K562 (cell line): ENCODE results near the gene ANKRD13D. TPM values are rescaled to one million over a fixed set of nuclear protein-coding genes. Genes with fewer than 3 reads are reported as not detected.
A peak's percentile ranks its signal among the peaks of the same experiment; 100 is the strongest.

Experiments
- ATAC-seq: fragments of 200-7000 bp; cut with Tn5 transposase; 3 replicates; pipeline ENCODE4 v1.9.1; 2020; ENCODE audit warnings: moderate library complexity
- BruUV-seq: library from RNA; stranded (reverse); fragments of 400-500 nt; replicated peaks from 2 replicates; lab custom pipeline; 2021; lab: Mats Ljungman, UMichigan
- CTCF ChIA-PET: fragments of 300-600 bp; formaldehyde crosslinking; extraction: SDS; loops from one replicate; lab custom pipeline; 2021; ENCODE audit warnings: low intra/inter-chr PET ratio; lab: Yijun Ruan, JAX
- POLR2A ChIA-PET: fragments of 300-600, 350-650 bp; sonication (Branson Sonifier 250); formaldehyde crosslinking; extraction: SDS; loops from one replicate; lab custom pipeline; 2021; ENCODE audit warnings: antibody characterized with exemption, inconsistent platforms; lab: Yijun Ruan, JAX
- DNase-seq, 4 experiments: peaks; one replicate each; pipeline versions ENCODE4 v3.0.0 to v3.0.0-alpha.2; 2011 to 2018; ENCODE audit warnings: low spot score in 3 of 4, mixed read lengths in 3 of 4; ENCODE audit errors: extremely low read depth in 1 of 4
- FAIRE-seq: peaks from 2 replicates; lab custom pipeline; 2011; peaks lifted over from hg19 to GRCh38; lab: Jason Lieb, UNC
- H2AFZ ChIP-seq: 2 replicates; pipeline ENCODE4 v1.6.0; 2011; ENCODE audit warnings: low read depth, low read length, control low read depth, inconsistent platforms
- H3K27ac ChIP-seq: fragments of 200-600 bp; 3 replicates; pipeline ENCODE4 v1.8.0; 2011; ENCODE audit warnings: low read depth, mild to moderate bottlenecking, control low read depth, inconsistent platforms, low read length, moderate library complexity, mixed read lengths; ENCODE audit errors: extremely low read depth
- H3K27me3 ChIP-seq, 2 experiments: fragments of 300-600 bp in 1 of 2; 2 replicates in 1 of 2; 3 replicates in 1 of 2; pipeline versions ENCODE4 v1.6.0 to v1.8.0; 2011; ENCODE audit warnings: inconsistent platforms in 2 of 2, low read length in 2 of 2, mild to moderate bottlenecking in 1 of 2, mixed read lengths in 1 of 2, moderate library complexity in 1 of 2; ENCODE audit not compliant: control insufficient read depth in 2 of 2, insufficient read depth in 2 of 2
- H3K36me3 ChIP-seq: fragments of 300-600 bp; 3 replicates; pipeline ENCODE4 v1.8.0; 2011; ENCODE audit warnings: mild to moderate bottlenecking, low read length, inconsistent platforms; ENCODE audit not compliant: control insufficient read depth, insufficient read depth
- H3K4me1 ChIP-seq, 2 experiments: fragments of 200-600 bp in 1 of 2; replicated peaks in 1 of 2; 2 replicates in 1 of 2; 3 replicates in 1 of 2; pipeline versions ENCODE4 v1.5.1 to v1.8.0; 2011; ENCODE audit warnings: inconsistent platforms in 2 of 2, low read length in 2 of 2, mild to moderate bottlenecking in 1 of 2, mixed read lengths in 1 of 2, moderate library complexity in 1 of 2; ENCODE audit not compliant: control insufficient read depth in 2 of 2, insufficient read depth in 2 of 2
- H3K4me2 ChIP-seq: 2 replicates; pipeline ENCODE4 v1.6.1; 2011; ENCODE audit warnings: low read length, control low read depth, inconsistent platforms, mixed read lengths; ENCODE audit not compliant: insufficient read depth
- H3K4me3 ChIP-seq: fragments of 200-600 bp; sonication (generic), shearing (Covaris generic); 2 replicates; pipeline ENCODE4 v1.5.1; 2016; ENCODE audit warnings: control low read depth, inconsistent platforms
- H3K79me2 ChIP-seq: fragments of 200-600 bp; 3 replicates; pipeline ENCODE4 v1.8.0; 2011; ENCODE audit warnings: low read length, inconsistent platforms; ENCODE audit not compliant: control insufficient read depth, insufficient read depth
- H3K9ac ChIP-seq, 2 experiments: 2 replicates each; pipeline versions ENCODE4 v1.6.0 to v1.6.1; 2011; ENCODE audit warnings: low read depth in 2 of 2, low read length in 2 of 2, control low read depth in 1 of 2, inconsistent platforms in 1 of 2, mild to moderate bottlenecking in 1 of 2, mixed read lengths in 1 of 2; ENCODE audit not compliant: insufficient read depth in 1 of 2
- H3K9me1 ChIP-seq: one replicate; pipeline ENCODE4 v1.6.0; 2011; ENCODE audit warnings: inconsistent platforms, mild to moderate bottlenecking, low read length, moderate library complexity; ENCODE audit not compliant: control insufficient read depth, insufficient read depth
- H3K9me3 ChIP-seq: replicated peaks from 2 replicates; pipeline ENCODE4 v1.5.1; 2011; ENCODE audit warnings: low read depth, low read length, inconsistent platforms; ENCODE audit not compliant: control insufficient read depth, insufficient read depth
- H4K20me1 ChIP-seq: replicated peaks from 2 replicates; pipeline ENCODE4 v1.6.1; 2011; ENCODE audit warnings: low read length, inconsistent platforms, mixed read lengths; ENCODE audit not compliant: control insufficient read depth, insufficient read depth
- CTCF ChIP-seq, 3 experiments: IDR thresholded peaks in 2 of 3; conservative IDR thresholded peaks in 1 of 3; 2 replicates each; pipeline ENCODE4 v1.5.1; 2011 to 2012; ENCODE audit warnings: low read length in 3 of 3, mild to moderate bottlenecking in 3 of 3, control low read depth in 2 of 3, improper control_type of control experiment in 1 of 3, inconsistent platforms in 1 of 3, low read depth in 1 of 3, mixed read lengths in 1 of 3, moderate library complexity in 1 of 3; ENCODE audit not compliant: insufficient read depth in 2 of 3
- DEAF1 ChIP-seq: fragments of 450-650 bp; formaldehyde crosslinking; IDR thresholded peaks from 2 replicates; pipeline ENCODE4 v1.4.0; 2020; ENCODE audit warnings: mild to moderate bottlenecking, moderate library complexity
- E2F3 ChIP-seq: fragments of 250-450 bp; sonication (Bioruptor Pico); IDR thresholded peaks from 2 replicates; pipeline ENCODE4 v1.4.0; 2020; ENCODE audit warnings: mild to moderate bottlenecking
- FOXA3 ChIP-seq, 2 experiments: fragments of 450-650 bp in 1 of 2; sonication (generic) in 1 of 2; formaldehyde crosslinking; IDR thresholded peaks in 1 of 2; conservative IDR thresholded peaks in 1 of 2; 2 replicates each; pipeline versions ENCODE4 v1.4.0 to v1.8.0; 2020 to 2022; ENCODE audit warnings: mild to moderate bottlenecking in 2 of 2, missing genetic modification reagents in 1 of 2
- RAD21 ChIP-seq, 2 experiments: fragments of 250-450 bp in 1 of 2; fragments of 450-650 bp in 1 of 2; sonication (Bioruptor Pico) in 1 of 2; formaldehyde crosslinking in 1 of 2; IDR thresholded peaks in 1 of 2; conservative IDR thresholded peaks in 1 of 2; 2 replicates each; pipeline versions ENCODE4 v1.4.0 to v1.8.0; 2020 to 2022; ENCODE audit warnings: mild to moderate bottlenecking in 2 of 2, moderate library complexity in 1 of 2
- RFX1 ChIP-seq: fragments of 450-650 bp; IDR thresholded peaks from 2 replicates; pipeline ENCODE4 v1.6.1; 2016; ENCODE audit warnings: mild to moderate bottlenecking, moderate library complexity
- SMC3 ChIP-seq: conservative IDR thresholded peaks from 2 replicates; pipeline ENCODE4 v1.6.1; 2011; ENCODE audit warnings: low read depth, low read length, improper control_type of control experiment; ENCODE audit not compliant: insufficient read depth
- ZNF184 ChIP-seq: sonication (generic); formaldehyde crosslinking; IDR thresholded peaks from 2 replicates; pipeline ENCODE4 v1.5.0; 2020; ENCODE audit warnings: missing genetic modification reagents
- ZNF384 ChIP-seq: IDR thresholded peaks from 2 replicates; pipeline ENCODE4 v1.6.1; 2012; ENCODE audit warnings: low read depth, low read length, improper control_type of control experiment
- WGBS: fragments of 100-300 bp; shearing (Covaris generic); methylation state at CpG from one replicate; pipeline ENCODE4 v1.1.6; 2016; ENCODE audit warnings: low coverage, mixed read lengths; ENCODE audit not compliant: insufficient coverage; ENCODE audit errors: missing lambda C conversion rate; 5-methylcytosine and 5-hydroxymethylcytosine counted together
- in situ Hi-C: fragments of 300-500 bp; cut with MboI; formaldehyde crosslinking; loops from 4 replicates; pipeline ENCODE4 v1.15.0; 2018; ENCODE audit warnings: inconsistent platforms, mixed read lengths
- intact Hi-C: fragments of 100-400 bp; cut with micrococcal nuclease; formaldehyde crosslinking; loops from 2 replicates; pipeline ENCODE4 v1.14.2; 2022
- polyA plus RNA-seq, 8 experiments: library from polyadenylated mRNA; depleted of rRNA in 4 of 8; stranded (reverse) in 5 of 8; unstranded in 3 of 8; fragments of >200 nt; fragmentation: Nextera tagmentation in 2 of 8; fragmentation: Illumina TruSeq in 1 of 8; extraction: Ambion mirVana in 2 of 8; extraction: Trizol in 1 of 8; gene quantifications; 2 replicates each; pipeline versions ENCODE4 v1.2.1 to v1.2.3, GENCODE V29; 2011 to 2014; ENCODE audit warnings: inconsistent platforms in 1 of 8, missing spikeins in 1 of 8
- total RNA-seq, 7 experiments: library from RNA; depleted of rRNA in 6 of 7; stranded (reverse); fragments of >200 nt in 6 of 7; fragmentation: Illumina TruSeq in 2 of 7; extraction: Trizol in 2 of 7; gene quantifications; 2 replicates each; pipeline versions ENCODE4 v1.2.1 to v1.2.3, GENCODE V29; 2011 to 2021; ENCODE audit warnings: low replicate concordance in 1 of 7
- TF ChIP-seq, protein P1 (sequence below): sonication (generic); IDR thresholded peaks from 2 replicates; pipeline ENCODE4 v1.6.1; 2016

Gene ANKRD13D
- total and polyA plus RNA-seq, 9 of the 15 experiments (the other 6 are each of a cell fraction or from before 2014, with no cell fraction given): 0.94 to 40.9 (median 22.4) TPM

DNA sequence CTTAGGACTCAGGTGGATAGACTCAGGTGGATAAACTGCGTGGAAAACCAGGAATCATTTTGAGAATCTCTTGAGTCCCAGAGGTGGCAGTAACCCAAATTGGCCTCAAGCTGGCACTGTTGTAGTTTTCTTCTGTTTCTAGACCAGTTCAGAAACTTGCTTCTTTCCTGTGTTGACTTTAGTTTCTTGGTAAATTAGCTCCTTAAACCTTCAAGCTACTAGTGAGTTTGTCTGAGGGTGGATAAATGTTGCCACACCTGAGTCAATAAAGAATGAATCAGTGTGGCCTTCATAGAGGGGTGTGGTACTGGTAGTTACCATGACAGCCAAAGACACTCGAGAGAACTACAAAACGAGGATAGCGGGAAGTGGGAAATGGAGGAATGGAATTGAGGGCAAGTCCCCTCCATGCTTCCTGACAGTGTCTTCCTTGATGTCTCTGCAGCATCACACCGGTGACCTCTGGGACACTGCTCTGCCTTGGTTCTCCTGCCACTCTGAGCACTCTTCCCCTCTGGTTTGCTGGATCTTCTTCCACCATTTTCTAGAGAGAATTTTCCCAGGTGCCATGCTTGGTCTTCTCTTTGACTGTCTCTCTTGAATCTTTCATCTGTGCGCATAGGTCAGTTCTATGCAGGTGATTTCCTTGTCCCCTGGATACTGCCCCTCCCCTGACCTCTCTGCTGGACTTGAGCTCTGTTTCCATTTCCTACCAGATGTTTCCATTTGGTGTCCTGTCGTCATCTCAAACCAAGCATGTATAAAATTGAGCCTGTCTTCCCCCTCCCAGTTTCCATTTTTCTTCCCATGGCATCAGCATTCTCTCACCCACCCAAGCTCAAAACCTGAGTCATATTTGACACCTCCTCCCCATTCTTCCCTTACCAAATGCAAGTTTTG lies 57.1 kb downstream of the ANKRD13D start:
- H3K27ac ChIP-seq: no peak overlapping the region

More for the DNA sequence above, 57.1 kb downstream of the ANKRD13D start:
- ChIA-PET POLR2A (interaction anchor here (0.6 to 1.4 kb wide), 9 partner anchors 9 to 476 kb away, joined by 3 to 4 read pairs (median 3); no protein-coding TSS in a partner anchor), CTCF (interaction anchor here (1.9 kb wide), 1 partner anchor 36 kb away, joined by 8 read pairs; no protein-coding TSS in a partner anchor)
- peaks cover 11 to 30% of the 10 kb centered on the region in 2 experiments; a peak in 3 of 5 replicates for H3K4me1 ChIP-seq
- peak in 2 of 4 experiments; percentile 13 to 44 for DNase-seq
- WGBS: 50% methylated on average over 7 of the region's 7 CpGs
- 0 out of 2 replicates have a peak overlapping the region, but pooled peaks have one; percentile 11 for H2AFZ ChIP-seq
- no peak for TF ChIP-seq E2F3 (CRISPR knock-in tag)
- TF ChIP-seq ZNF384: no peak
- peak; percentile 74; the same call in 1 of the 2 replicates for TF ChIP-seq RFX1
- peak; percentile 35; the same call in 1 of the 2 replicates for TF ChIP-seq DEAF1 (CRISPR knock-in tag)
- peak; percentile 52; the same call in 1 of the 2 replicates for TF ChIP-seq SMC3
- no peak for TF ChIP-seq ZNF184 (CRISPR knock-in tag)
- TF ChIP-seq CTCF (IDR thresholded peaks at IDR 0.05 in 2 of 3, conservative IDR thresholded peaks at IDR 0.05 in 1 of 3; ENCODE audit: insufficient read depth in 2 of 3, low read depth in 1 of 3, low read length in 3 of 3): peak; percentile 61 to 83 (median 81)
- peak; percentile 18 to 84; a peak in 1 of 4 replicates for TF ChIP-seq FOXA3 (CRISPR knock-in tag; conservative IDR thresholded peaks at IDR 0.05 in 1 of 2, IDR thresholded peaks at IDR 0.05 in 1 of 2)
- TF ChIP-seq, protein P1, sequence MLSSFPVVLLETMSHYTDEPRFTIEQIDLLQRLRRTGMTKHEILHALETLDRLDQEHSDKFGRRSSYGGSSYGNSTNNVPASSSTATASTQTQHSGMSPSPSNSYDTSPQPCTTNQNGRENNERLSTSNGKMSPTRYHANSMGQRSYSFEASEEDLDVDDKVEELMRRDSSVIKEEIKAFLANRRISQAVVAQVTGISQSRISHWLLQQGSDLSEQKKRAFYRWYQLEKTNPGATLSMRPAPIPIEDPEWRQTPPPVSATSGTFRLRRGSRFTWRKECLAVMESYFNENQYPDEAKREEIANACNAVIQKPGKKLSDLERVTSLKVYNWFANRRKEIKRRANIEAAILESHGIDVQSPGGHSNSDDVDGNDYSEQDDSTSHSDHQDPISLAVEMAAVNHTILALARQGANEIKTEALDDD: 0 out of 2 replicates have a peak, but pooled peaks have one; percentile 47
- peak; percentile 50 to 76 for TF ChIP-seq RAD21 (CRISPR knock-in tag; conservative IDR thresholded peaks at IDR 0.05 in 1 of 2, IDR thresholded peaks at IDR 0.05 in 1 of 2)
- BruUV-seq: no TSS peak
- H4K20me1 ChIP-seq: no peaks in the 10 kb centered on the region; the same call in 1 of the 2 replicates
- no peak overlapping the region for H3K4me3 ChIP-seq
- ATAC-seq: peak; percentile 72
- H3K4me2 ChIP-seq: no peak overlapping the region
- H3K9ac ChIP-seq: no peak overlapping the region
- no peaks in the 10 kb centered on the region for H3K27me3 ChIP-seq
- H3K9me3 ChIP-seq: no peaks in the 10 kb centered on the region
- in situ Hi-C loops (no loop called here), intact Hi-C loops (no loop called here)
- FAIRE-seq: peak; percentile 44
- H3K9me1 ChIP-seq: no peaks in the 10 kb centered on the region
- no peaks in the 10 kb centered on the region for H3K79me2 ChIP-seq
- no peaks in the 10 kb centered on the region for H3K36me3 ChIP-seq
